Thyroid gland (tissue), 4 donors: ENCODE measurements around the gene ACBD3. TPM values are rescaled to one million over a fixed set of nuclear protein-coding genes. Genes with fewer than 3 reads are reported as not detected.
A peak's percentile ranks its signal among the peaks of the same experiment; 100 is the strongest.

Source experiments
- DNase-seq, 2 donors: peaks; one replicate each; pipeline ENCODE4 v3.0.0-alpha.2; 2019
- H3K27ac ChIP-seq, 3 donors: fragments of 200-600 bp; sonication (generic); 1 replicate in 2 of 3; 2 replicates in 1 of 3; pipeline ENCODE4 v1.5.1; 2016 to 2019; ENCODE audit warnings: mild to moderate bottlenecking in 1 of 3, moderate library complexity in 1 of 3
- H3K27me3 ChIP-seq: fragments of 200-600 bp; sonication (generic); one replicate; pipeline ENCODE4 v1.5.1; 2019
- H3K36me3 ChIP-seq, 2 donors: fragments of 200-600 bp; sonication (generic); one replicate each; pipeline ENCODE4 v1.5.1; 2016 to 2019
- H3K4me1 ChIP-seq, 2 donors: fragments of 200-600 bp; sonication (generic); one replicate each; pipeline ENCODE4 v1.5.1; 2017 to 2019
- H3K4me3 ChIP-seq, 3 donors: fragments of 200-600 bp; sonication (generic); replicated peaks in 1 of 3; 1 replicate in 2 of 3; 2 replicates in 1 of 3; pipeline ENCODE4 v1.5.1; 2016; ENCODE audit warnings: mild to moderate bottlenecking in 1 of 3
- H3K9me3 ChIP-seq: fragments of 200-600 bp; sonication (generic); one replicate; pipeline ENCODE4 v1.5.1; 2017
- CTCF ChIP-seq, 6 experiments: fragments of 200-600 bp in 3 of 6; fragments of 450-650 bp in 3 of 6; sonication (generic) in 3 of 6; IDR thresholded peaks; one replicate each; pipeline ENCODE4 v1.5.1; 2016 to 2019; ENCODE audit warnings: antibody characterized with exemption in 6 of 6, mild to moderate bottlenecking in 2 of 6, inconsistent platforms in 1 of 6, moderate library complexity in 1 of 6
- POLR2A ChIP-seq, 2 donors: fragments of 450-650 bp; IDR thresholded peaks; one replicate each; pipeline ENCODE4 v1.6.1; 2017; ENCODE audit warnings: antibody characterized with exemption in 2 of 2, mild to moderate bottlenecking in 2 of 2, moderate library complexity in 1 of 2
- WGBS, 2 donors: methylation state at CpG; one replicate each; pipeline ENCODE4 v1.1.5; 2017; 5-methylcytosine and 5-hydroxymethylcytosine counted together
- intact Hi-C: fragments of 100-400 bp; cut with DNase I; formaldehyde crosslinking; loops from one replicate; pipeline ENCODE4 v1.15.1; 2023
- total RNA-seq, 4 donors: library from RNA; depleted of rRNA; stranded (reverse); fragments of >200 nt; gene quantifications; one replicate each; pipeline ENCODE4 v1.2.3, GENCODE V29; 2016

ACBD3 gene
- total RNA-seq, 4 donors from 2014 or later: 56.4 to 74.2 (median 66.0) TPM

GRCh38 chr1:226166341-226166740 lies 20.2 kb downstream of the ACBD3 start:
- intact Hi-C loops: no loop called here
- peaks cover 22 to 24% of the 10 kb centered on the region in 2 donors for H3K36me3 ChIP-seq
- WGBS, 2 donors: 49 to 55% methylated on average over 9 of the region's 9 CpGs
- no peak for TF ChIP-seq CTCF (IDR thresholded peaks at IDR 0.05)
- no peak for TF ChIP-seq POLR2A (IDR thresholded peaks at IDR 0.05)
- H3K27ac ChIP-seq: peak overlapping the region in 2 of 3 donors; percentile 50 to 67
- no peaks in the 10 kb centered on the region for H3K27me3 ChIP-seq
- no peak overlapping the region for H3K4me3 ChIP-seq
- DNase-seq: peak; percentile 60 to 65
- H3K9me3 ChIP-seq: no peaks in the 10 kb centered on the region
- peaks cover 10 to 15% of the 10 kb centered on the region in 2 donors for H3K4me1 ChIP-seq

DNA sequence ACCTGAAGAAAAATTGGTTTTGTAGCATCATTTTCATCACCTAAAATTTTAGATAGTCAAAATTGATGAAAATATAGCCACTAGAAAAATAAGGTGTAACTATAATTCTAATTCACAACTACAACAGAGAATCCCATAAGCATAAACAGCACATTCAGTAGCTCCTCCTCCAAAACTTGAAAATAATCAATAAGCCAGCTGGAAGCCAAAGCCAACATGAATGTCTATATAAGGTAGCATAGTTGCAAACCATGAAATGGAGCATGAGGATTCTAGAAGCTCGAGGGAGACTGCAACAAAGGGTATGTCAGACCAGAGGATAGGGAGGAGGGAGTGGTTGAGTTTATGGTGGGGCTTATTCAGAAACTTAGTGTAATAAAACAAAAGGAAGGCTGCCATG lies 22.4 kb downstream of the ACBD3 start:
- WGBS, 2 donors: 81 to 96% methylated on average over 1 of the region's 1 CpG
- Histone ChIP-seq H3K4me1 (peaks cover 7% of the 10 kb centered on the region in 2 donors), H3K27me3 (no peaks in the 10 kb centered on the region), H3K36me3 (peaks cover 38 to 39% of the 10 kb centered on the region in 2 donors), H3K4me3 (no peak overlapping the region), H3K27ac (no peak overlapping the region), H3K9me3 (no peaks in the 10 kb centered on the region)
- intact Hi-C loops: no loop called here
- TF ChIP-seq POLR2A (IDR thresholded peaks at IDR 0.05) (no peak), CTCF (IDR thresholded peaks at IDR 0.05) (no peak)
- no peak for DNase-seq

DNA sequence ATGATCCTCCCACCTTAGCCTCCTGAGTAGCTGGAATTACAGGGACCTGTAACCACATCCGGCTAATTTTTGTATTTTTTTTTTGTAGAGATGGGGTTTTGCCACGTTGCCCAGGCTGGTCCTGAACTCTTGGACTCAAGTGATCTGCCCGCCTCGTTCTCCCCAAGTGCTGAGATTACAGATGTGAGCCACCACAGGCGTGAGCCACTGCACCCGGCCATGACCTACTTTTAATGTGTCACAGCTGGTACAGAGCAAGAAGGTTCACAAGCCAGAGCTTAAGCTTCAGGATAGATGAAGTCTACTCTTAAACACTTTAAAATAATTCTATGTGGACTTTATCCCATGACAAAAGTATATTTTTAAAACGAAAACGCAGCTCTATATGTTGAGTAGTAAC lies 23.6 kb downstream of the ACBD3 start:
- peaks cover 38 to 43% of the 10 kb centered on the region in 2 donors for H3K36me3 ChIP-seq
- intact Hi-C loops: no loop called here
- no peak for DNase-seq
- H3K4me3 ChIP-seq: no peak overlapping the region
- peaks cover 13 to 15% of the 10 kb centered on the region in 2 donors for H3K4me1 ChIP-seq
- 81 to 87% methylated on average over 8 of the region's 8 CpGs for WGBS, 2 donors
- no peaks in the 10 kb centered on the region for H3K27me3 ChIP-seq
- no peak overlapping the region for H3K27ac ChIP-seq
- TF ChIP-seq POLR2A (IDR thresholded peaks at IDR 0.05) (no peak), CTCF (IDR thresholded peaks at IDR 0.05) (no peak)
- no peaks in the 10 kb centered on the region for H3K9me3 ChIP-seq

DNA sequence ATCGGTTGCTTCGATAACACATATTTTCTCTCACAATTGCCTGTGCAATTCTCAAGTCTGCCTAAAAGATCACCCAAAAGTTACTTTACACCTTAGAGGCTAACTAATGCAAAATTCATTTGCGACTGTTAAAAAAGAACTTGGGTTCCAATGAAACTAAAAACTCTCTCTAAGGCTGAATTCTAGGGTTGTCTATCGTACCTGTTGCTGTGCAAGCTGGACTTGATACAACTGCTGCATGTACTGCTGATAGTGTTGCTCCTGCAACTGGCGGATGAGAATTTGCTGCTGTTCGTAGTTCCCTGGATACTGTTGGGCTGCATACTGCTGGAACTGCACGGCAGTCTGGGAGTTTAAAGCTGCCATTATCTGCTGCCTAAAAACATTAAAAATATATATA lies 27.6 kb downstream of the ACBD3 start:
- 95 to 99% methylated on average over 7 of the region's 7 CpGs for WGBS, 2 donors
- Histone ChIP-seq H3K36me3 (peaks cover 28 to 36% of the 10 kb centered on the region in 2 donors), H3K4me1 (peaks cover 13 to 15% of the 10 kb centered on the region in 2 donors), H3K27ac (peak overlapping the region in 2 of 3 donors; percentile 57 to 70), H3K4me3 (no peak overlapping the region), H3K27me3 (no peaks in the 10 kb centered on the region), H3K9me3 (no peaks in the 10 kb centered on the region)
- DNase-seq: no peak
- intact Hi-C loops: no loop called here
- TF ChIP-seq POLR2A (IDR thresholded peaks at IDR 0.05) (no peak), CTCF (IDR thresholded peaks at IDR 0.05) (no peak)

GRCh38 chr1:226158457-226158856 lies 28.1 kb downstream of the ACBD3 start:
- Histone ChIP-seq H3K27me3 (no peaks in the 10 kb centered on the region), H3K4me3 (no peak overlapping the region), H3K9me3 (no peaks in the 10 kb centered on the region), H3K27ac (peak overlapping the region in 2 of 3 donors; percentile 57 to 70), H3K4me1 (peaks cover 13 to 15% of the 10 kb centered on the region in 2 donors), H3K36me3 (peaks cover 28 to 42% of the 10 kb centered on the region in 2 donors)
- intact Hi-C loops: no loop called here
- 91 to 98% methylated on average over 1 of the region's 1 CpG for WGBS, 2 donors
- TF ChIP-seq POLR2A (IDR thresholded peaks at IDR 0.05): no peak
- TF ChIP-seq CTCF (IDR thresholded peaks at IDR 0.05): no peak
- no peak for DNase-seq
